Panc1 (cell line): Measurements from ENCODE around the gene KRT222. TPM values are rescaled to one million over a fixed set of nuclear protein-coding genes. Genes with fewer than 3 reads are reported as not detected.
A peak's percentile ranks its signal among the peaks of the same experiment; 100 is the strongest.

Experiments used
- ATAC-seq: fragments of 200-7000 bp; cut with Tn5 transposase; 2 replicates; pipeline ENCODE4 v1.9.1; 2020; ENCODE audit warnings: mild to moderate bottlenecking, moderate library complexity
- BruUV-seq: library from RNA; stranded (reverse); fragments of 400-500 nt; replicated peaks from 2 replicates; lab custom pipeline; 2021; lab: Mats Ljungman, UMichigan
- CTCF ChIA-PET: fragments of 300-600 bp; sonication (Branson Sonifier 250); formaldehyde crosslinking; loops from one replicate; lab custom pipeline; 2022; ENCODE audit warnings: antibody characterized with exemption; lab: Charles Lee
- POLR2A ChIA-PET: fragments of 300-600 bp; sonication (Branson Sonifier 250); formaldehyde crosslinking; loops from one replicate; lab custom pipeline; 2022; ENCODE audit warnings: antibody characterized with exemption; lab: Charles Lee
- DNase-seq: peaks from one replicate; pipeline ENCODE4 v3.0.0-alpha.2; 2010; ENCODE audit warnings: low read depth, low spot score
- H3K27ac ChIP-seq: 2 replicates; pipeline ENCODE4 v1.5.1; 2011; ENCODE audit warnings: mild to moderate bottlenecking, low read length, inconsistent platforms
- H3K27me3 ChIP-seq: fragments of 200-500 bp; sonication (Bioruptor generic); 2 replicates; pipeline ENCODE4 v1.6.0; 2014; ENCODE audit warnings: low read length, inconsistent platforms; ENCODE audit not compliant: control insufficient read depth, insufficient read depth
- H3K36me3 ChIP-seq: fragments of 200-500 bp; sonication (Bioruptor generic); 2 replicates; pipeline ENCODE4 v1.5.1; 2014; ENCODE audit warnings: inconsistent platforms, mild to moderate bottlenecking, low read length, moderate library complexity; ENCODE audit not compliant: control insufficient read depth, insufficient read depth
- H3K4me1 ChIP-seq: 2 replicates; pipeline ENCODE4 v1.5.1; 2011; ENCODE audit warnings: inconsistent platforms, mild to moderate bottlenecking, low read length, moderate library complexity; ENCODE audit not compliant: control insufficient read depth, insufficient read depth
- H3K4me3 ChIP-seq, 2 experiments: 2 replicates each; pipeline ENCODE4 v1.5.1; 2011 to 2012; ENCODE audit warnings: low read depth in 2 of 2, low read length in 2 of 2, mild to moderate bottlenecking in 2 of 2, inconsistent platforms in 1 of 2, moderate library complexity in 1 of 2
- H3K9me3 ChIP-seq: fragments of 200-500 bp; sonication (Bioruptor generic); 2 replicates; pipeline ENCODE4 v1.5.1; 2014; ENCODE audit warnings: low read depth, mild to moderate bottlenecking, inconsistent platforms, low read length, moderate library complexity; ENCODE audit not compliant: control insufficient read depth, insufficient read depth
- CTCF ChIP-seq: fragments of 450-650 bp; IDR thresholded peaks from 2 replicates; pipeline ENCODE4 v1.5.1; 2017; ENCODE audit warnings: mild to moderate bottlenecking
- POLR2AphosphoS5 ChIP-seq: IDR thresholded peaks from 2 replicates; pipeline ENCODE4 v1.6.1; 2012; ENCODE audit warnings: mild to moderate bottlenecking, low read depth, low read length, moderate library complexity
- REST ChIP-seq, 2 experiments: IDR thresholded peaks; 2 replicates each; pipeline ENCODE4 v1.6.1; 2011 to 2012; ENCODE audit warnings: low read depth in 2 of 2, control low read depth in 1 of 2, low read length in 1 of 2, mild to moderate bottlenecking in 1 of 2, moderate library complexity in 1 of 2; ENCODE audit not compliant: insufficient read depth in 1 of 2
- SIN3A ChIP-seq: IDR thresholded peaks from 2 replicates; pipeline ENCODE4 v1.6.1; 2012; ENCODE audit warnings: low read depth, mild to moderate bottlenecking, low read length, moderate library complexity, borderline replicate concordance; ENCODE audit not compliant: insufficient read depth
- TCF7L2 ChIP-seq: IDR thresholded peaks from 2 replicates; pipeline ENCODE4 v1.6.1; 2011; ENCODE audit warnings: mild to moderate bottlenecking, low read depth, low read length, inconsistent platforms
- in situ Hi-C: cut with HindIII; loops from 2 replicates; pipeline ENCODE4 v1.10.0; 2016; ENCODE audit warnings: low sequenced_read_pairs, low pct_unique_long_range_greater_than_20kb
- intact Hi-C: fragments of 100-400 bp; cut with micrococcal nuclease; formaldehyde crosslinking; loops from one replicate; pipeline ENCODE4 v1.10.0; 2022; ENCODE audit not compliant: unreplicated experiment
- total RNA-seq: library from RNA; stranded (reverse); gene quantifications from one replicate; pipeline ENCODE4 v1.2.1, GENCODE V29; 2021; ENCODE audit not compliant: unreplicated experiment

Gene KRT222
- total RNA-seq, 1 experiment from 2014 or later: not detected

GRCh38 chr17:40637931-40638330 lies 27.0 kb downstream of the KRT222 start:
- ATAC-seq (no peak), DNase-seq (no peak)
- TF ChIP-seq REST (IDR thresholded peaks at IDR 0.05; ENCODE audit: insufficient read depth in 1 of 2, low read depth in 2 of 2, low read length in 1 of 2) (no peak), CTCF (no peak), POLR2AphosphoS5 (no peak), TCF7L2 (no peak), SIN3A (no peak)
- BruUV-seq: TSS peak; percentile 2
- H3K4me1 ChIP-seq: no peaks in the 10 kb centered on the region
- peaks cover 78% of the 10 kb centered on the region for H3K36me3 ChIP-seq
- no peaks in the 10 kb centered on the region for H3K27me3 ChIP-seq
- in situ Hi-C loops: no loop called here
- H3K9me3 ChIP-seq: no peaks in the 10 kb centered on the region
- ChIA-PET CTCF (no interaction called here), POLR2A (no interaction called here)
- H3K4me3 ChIP-seq: no peak overlapping the region
- intact Hi-C loops: no loop called here
- H3K27ac ChIP-seq: no peak overlapping the region

DNA sequence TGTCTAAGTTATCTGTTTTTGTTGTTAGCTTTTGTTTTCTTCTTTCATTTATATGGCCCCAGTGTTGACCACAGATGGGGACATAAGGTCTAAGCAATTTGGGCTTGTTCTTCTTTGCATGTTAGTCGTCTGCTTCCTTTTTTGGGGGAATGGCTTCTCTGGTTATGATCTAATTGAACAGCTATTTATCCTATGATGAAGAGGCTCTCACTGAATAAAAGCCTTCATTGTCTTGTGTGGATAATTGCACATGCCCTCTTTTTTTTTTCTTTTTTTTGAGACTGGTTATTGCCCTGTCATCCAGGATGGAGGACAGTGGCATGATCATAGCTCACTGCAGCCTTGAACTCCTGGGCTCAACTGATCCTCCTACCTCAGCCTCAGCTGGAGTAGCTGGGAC lies 31.1 kb downstream of the KRT222 start:
- in situ Hi-C loops (no loop called here), intact Hi-C loops (no loop called here)
- no peak overlapping the region for H3K4me3 ChIP-seq
- no peaks in the 10 kb centered on the region for H3K27me3 ChIP-seq
- ChIA-PET CTCF (interaction anchor here (1.0 kb wide), 1 partner anchor 14 kb away, joined by 3 read pairs; no protein-coding TSS in a partner anchor), POLR2A (interaction anchor here (0.6 to 0.7 kb wide), 2 partner anchors 48 to 102 kb away, joined by 4 read pairs; no protein-coding TSS in a partner anchor)
- no peaks in the 10 kb centered on the region for H3K4me1 ChIP-seq
- peaks cover 79% of the 10 kb centered on the region for H3K36me3 ChIP-seq
- no TSS peak for BruUV-seq
- no peak for TF ChIP-seq TCF7L2
- TF ChIP-seq SIN3A: no peak
- no peak for TF ChIP-seq CTCF
- no peak for TF ChIP-seq REST (IDR thresholded peaks at IDR 0.05; ENCODE audit: insufficient read depth in 1 of 2, low read depth in 2 of 2, low read length in 1 of 2)
- no peak for TF ChIP-seq POLR2AphosphoS5
- H3K9me3 ChIP-seq: no peaks in the 10 kb centered on the region
- ATAC-seq (no peak), DNase-seq (no peak)
- H3K27ac ChIP-seq: no peak overlapping the region
